Fibroblast of skin of scalp (primary cell): ENCODE results near the gene CBY2. TPM values are rescaled to one million over a fixed set of nuclear protein-coding genes. Genes with fewer than 3 reads are reported as not detected.
A peak's percentile ranks its signal among the peaks of the same experiment; 100 is the strongest.
"Not testable (repeated sequence)": the region's sequence is repeated elsewhere in the genome, so short reads cannot be mapped to it uniquely, and the experiment has no call there.

ENCODE experiments used
- DNase-seq: peaks from one replicate; pipeline ENCODE4 v3.0.0-alpha.2; 2013
- polyA plus RNA-seq, 2 experiments: library from polyadenylated mRNA; unstranded; fragments of 120-200 nt; gene quantifications; one replicate each; pipeline ENCODE4 v1.2.1, GENCODE V29; 2013; ENCODE audit not compliant: insufficient read length in 2 of 2

CBY2 gene
- polyA plus RNA-seq (2013, experiment 1 of 2; ENCODE audit: insufficient read length) = not detected
- polyA plus RNA-seq (2013, experiment 2 of 2; ENCODE audit: insufficient read length) = 0.12 TPM

GRCh38 chr13:45702088-45702487, at the start of gene CBY2:
TSS of gene CBY2 (plus strand) at chr13:45702320. CDS start at chr13:45702391, 71 bp downstream.
- DNase-seq = no peak

- DNase-seq = no peak
Measured at GRCh38 chr13:45654633-45655349, 47.3 kb upstream of the CBY2 start.

- DNase-seq = peak; percentile 74
Measured at GRCh38 chr13:45658586-45659235, 43.4 kb upstream of the CBY2 start.

GRCh38 chr13:45659536-45659935, 42.6 kb upstream of the CBY2 start:
- no peak for DNase-seq

- not testable (repeated sequence) for DNase-seq
Measured at GRCh38 chr13:45660458-45660857, 41.7 kb upstream of the CBY2 start.

- DNase-seq = no peak
Measured at GRCh38 chr13:45662162-45662561, 40.0 kb upstream of the CBY2 start.

- not testable (repeated sequence) for DNase-seq
Measured at GRCh38 chr13:45662903-45663302, 39.2 kb upstream of the CBY2 start.

GRCh38 chr13:45669626-45670025, 32.5 kb upstream of the CBY2 start:
- not testable (repeated sequence) for DNase-seq

GRCh38 chr13:45670189-45670885, 31.8 kb upstream of the CBY2 start:
- DNase-seq = no peak

GRCh38 chr13:45674908-45675307, 27.2 kb upstream of the CBY2 start:
- peak; percentile 97 for DNase-seq

GRCh38 chr13:45678282-45678681, 23.8 kb upstream of the CBY2 start:
- no peak for DNase-seq

GRCh38 chr13:45681113-45681512, 21.0 kb upstream of the CBY2 start:
- peak; percentile 20 for DNase-seq

- no peak for DNase-seq
Measured at GRCh38 chr13:45682494-45683008, 19.6 kb upstream of the CBY2 start.

GRCh38 chr13:45683701-45684100, 18.4 kb upstream of the CBY2 start:
- DNase-seq = no peak

GRCh38 chr13:45688577-45688976, 13.5 kb upstream of the CBY2 start:
- no peak for DNase-seq

- DNase-seq = no peak
Measured at GRCh38 chr13:45690636-45691035, 11.5 kb upstream of the CBY2 start.

GRCh38 chr13:45691251-45691650, 10.9 kb upstream of the CBY2 start:
- DNase-seq = no peak

GRCh38 chr13:45691667-45692066, 10.5 kb upstream of the CBY2 start:
- DNase-seq = no peak

GRCh38 chr13:45695198-45695730, 6.9 kb upstream of the CBY2 start:
- no peak for DNase-seq

GRCh38 chr13:45696610-45697226, 5.4 kb upstream of the CBY2 start:
- no peak for DNase-seq

GRCh38 chr13:45700971-45701900, 884 bp upstream of the CBY2 start:
- DNase-seq = no peak
